NCI-H128 (cell line): ENCODE measurements around the gene DGKD.

Experiments used
- DNase-seq: peaks from one replicate; lab custom pipeline; 2025; ENCODE audit not compliant: unreplicated experiment; lab: John Stamatoyannopoulos, UW

DGKD gene, protein sequence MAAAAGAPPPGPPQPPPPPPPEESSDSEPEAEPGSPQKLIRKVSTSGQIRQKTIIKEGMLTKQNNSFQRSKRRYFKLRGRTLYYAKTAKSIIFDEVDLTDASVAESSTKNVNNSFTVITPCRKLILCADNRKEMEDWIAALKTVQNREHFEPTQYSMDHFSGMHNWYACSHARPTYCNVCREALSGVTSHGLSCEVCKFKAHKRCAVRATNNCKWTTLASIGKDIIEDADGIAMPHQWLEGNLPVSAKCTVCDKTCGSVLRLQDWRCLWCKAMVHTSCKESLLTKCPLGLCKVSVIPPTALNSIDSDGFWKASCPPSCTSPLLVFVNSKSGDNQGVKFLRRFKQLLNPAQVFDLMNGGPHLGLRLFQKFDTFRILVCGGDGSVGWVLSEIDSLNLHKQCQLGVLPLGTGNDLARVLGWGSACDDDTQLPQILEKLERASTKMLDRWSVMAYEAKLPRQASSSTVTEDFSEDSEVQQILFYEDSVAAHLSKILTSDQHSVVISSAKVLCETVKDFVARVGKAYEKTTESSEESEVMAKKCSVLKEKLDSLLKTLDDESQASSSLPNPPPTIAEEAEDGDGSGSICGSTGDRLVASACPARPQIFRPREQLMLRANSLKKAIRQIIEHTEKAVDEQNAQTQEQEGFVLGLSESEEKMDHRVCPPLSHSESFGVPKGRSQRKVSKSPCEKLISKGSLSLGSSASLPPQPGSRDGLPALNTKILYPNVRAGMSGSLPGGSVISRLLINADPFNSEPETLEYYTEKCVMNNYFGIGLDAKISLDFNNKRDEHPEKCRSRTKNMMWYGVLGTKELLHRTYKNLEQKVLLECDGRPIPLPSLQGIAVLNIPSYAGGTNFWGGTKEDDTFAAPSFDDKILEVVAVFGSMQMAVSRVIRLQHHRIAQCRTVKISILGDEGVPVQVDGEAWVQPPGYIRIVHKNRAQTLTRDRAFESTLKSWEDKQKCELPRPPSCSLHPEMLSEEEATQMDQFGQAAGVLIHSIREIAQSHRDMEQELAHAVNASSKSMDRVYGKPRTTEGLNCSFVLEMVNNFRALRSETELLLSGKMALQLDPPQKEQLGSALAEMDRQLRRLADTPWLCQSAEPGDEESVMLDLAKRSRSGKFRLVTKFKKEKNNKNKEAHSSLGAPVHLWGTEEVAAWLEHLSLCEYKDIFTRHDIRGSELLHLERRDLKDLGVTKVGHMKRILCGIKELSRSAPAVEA

GRCh38 chr2:233353769-233354499, at the start of gene DGKD:
Gene DGKD (plus strand): TSS chr2:233354494. CDS start chr2:233354519, 25 bp downstream.
- no peak for DNase-seq

GRCh38 chr2:233307565-233307964, 46.7 kb upstream of the DGKD start, which contains the start of gene SAG:
Gene SAG (plus strand): TSS chr2:233307816. CDS start chr2:233309190, 1,374 bp downstream.
- DNase-seq = no peak

DNA sequence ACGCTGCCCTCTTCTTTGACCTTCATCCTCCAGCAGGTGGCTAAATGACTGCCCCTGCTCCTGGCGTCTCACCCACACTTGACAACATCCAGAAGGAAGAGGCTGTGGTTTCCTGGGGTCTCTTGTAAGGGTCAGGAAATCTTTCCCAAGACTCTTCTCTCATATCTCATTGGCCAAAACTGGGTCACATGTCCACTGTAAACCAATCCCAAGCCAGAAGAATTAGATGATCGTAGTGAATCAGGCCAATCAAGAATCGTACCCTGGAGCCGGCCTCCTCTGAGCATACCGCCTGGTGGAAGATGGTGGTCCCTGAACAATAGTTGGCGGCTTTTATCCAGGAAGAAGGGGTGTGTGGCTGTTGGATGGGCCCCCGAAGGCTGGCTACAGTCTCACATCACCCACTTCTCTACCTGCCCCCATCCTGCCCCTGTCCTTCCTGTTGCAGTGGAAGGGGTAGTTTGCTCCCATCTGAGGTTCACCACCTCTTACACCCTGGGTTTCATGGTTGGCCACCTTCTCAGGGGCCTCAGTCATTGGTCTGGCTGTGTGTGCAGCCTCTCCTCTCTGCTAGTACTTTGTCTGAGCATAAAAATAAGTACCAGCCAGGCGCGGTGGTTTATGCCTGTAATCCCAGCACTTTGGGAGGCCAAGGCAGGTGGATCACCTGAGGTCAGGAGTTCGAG, 42.9 kb upstream of the DGKD start:
- DNase-seq = no peak

GRCh38 chr2:233312874-233313273, 41.4 kb upstream of the DGKD start:
- DNase-seq = no peak

DNA sequence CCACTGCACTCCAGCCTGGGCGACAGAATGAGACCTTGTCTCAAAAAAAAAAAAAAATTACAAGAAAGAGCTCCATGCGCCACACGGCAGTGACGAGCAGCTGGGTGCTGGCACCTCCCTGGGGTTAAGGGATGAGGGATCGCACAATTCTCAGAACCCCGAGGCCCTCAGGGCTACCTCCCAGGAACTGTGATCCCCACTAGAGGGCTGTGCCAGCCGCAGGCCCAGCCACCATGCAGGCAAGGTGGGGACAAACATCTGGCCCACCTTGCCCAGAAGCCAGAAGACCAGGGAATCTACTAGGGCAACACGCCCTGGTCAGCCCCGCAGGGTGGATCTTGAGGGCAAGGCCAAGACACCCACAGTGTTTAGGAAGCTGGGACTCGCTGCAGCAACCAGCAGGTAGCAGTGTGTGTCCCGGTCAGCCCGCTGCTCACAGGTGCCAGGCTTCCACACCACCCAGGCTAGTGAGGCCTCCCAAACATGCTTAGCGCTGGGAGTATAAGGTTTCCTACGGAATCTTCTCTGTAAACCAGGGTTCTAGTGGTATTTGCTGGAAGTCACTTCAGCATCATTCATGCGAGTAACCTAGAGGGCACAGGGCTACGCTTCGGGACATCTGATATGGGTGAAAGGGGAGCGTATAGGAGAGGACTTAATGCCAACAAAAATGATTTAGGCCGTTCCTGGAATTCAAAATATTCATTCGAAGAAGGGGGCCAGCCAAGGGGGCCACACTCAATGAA, 39.9 kb upstream of the DGKD start:
- DNase-seq = no peak

DNA sequence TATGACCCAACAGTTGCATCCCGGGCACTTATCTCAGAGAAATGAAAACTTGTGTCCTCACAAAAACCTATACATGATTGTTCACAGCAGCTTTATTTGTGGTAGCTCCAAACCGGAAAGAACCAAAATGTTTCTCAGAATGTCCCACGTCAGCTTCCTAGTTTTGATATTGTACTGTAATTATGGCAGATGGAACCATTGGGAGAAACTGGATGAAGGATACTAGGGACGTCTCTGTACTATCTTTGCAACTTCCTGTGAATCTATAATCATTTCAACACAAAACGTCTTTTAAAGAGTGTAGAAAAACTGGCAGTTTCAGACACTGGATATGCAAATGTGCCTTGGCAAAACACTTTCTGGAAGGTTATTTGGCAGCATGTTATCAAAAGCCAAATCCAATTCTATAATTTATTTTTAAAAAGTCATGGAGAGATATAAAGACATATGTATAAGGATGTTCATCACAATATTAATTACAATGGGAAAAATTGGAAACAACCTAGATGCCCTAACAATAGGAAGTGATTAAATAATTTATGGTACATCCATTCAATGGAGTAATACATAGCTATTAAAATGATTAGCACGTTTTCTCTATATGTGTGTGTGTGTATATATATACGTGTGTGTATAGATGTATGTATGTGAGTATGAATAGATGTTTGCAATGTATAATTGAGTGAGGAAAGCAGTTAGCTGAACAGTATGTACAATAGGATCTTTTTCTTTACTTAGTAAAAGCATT, 36.9 kb upstream of the DGKD start:
- no peak for DNase-seq

DNA sequence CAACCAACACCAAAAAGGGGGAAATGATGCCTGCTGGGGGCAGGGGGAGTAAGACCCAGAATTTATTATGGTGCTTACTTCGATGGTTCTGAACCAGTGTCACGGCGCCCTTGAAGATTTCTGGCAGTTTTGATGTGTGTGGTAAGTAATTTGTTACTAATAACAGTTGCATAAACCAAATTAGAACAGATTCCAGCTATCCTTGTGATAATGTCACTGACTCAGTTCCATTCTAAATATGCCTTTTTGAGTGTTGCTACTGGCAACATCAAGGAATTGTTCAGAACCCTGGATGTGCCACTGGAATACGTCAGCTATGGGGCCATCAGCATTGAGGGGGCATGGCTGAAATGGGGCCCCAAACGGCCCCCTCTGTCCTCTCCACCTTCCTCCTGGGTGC, 35.0 kb upstream of the DGKD start:
- no peak for DNase-seq

GRCh38 chr2:233320470-233320869, 33.8 kb upstream of the DGKD start:
- no peak for DNase-seq

GRCh38 chr2:233321166-233321565, 33.1 kb upstream of the DGKD start:
- DNase-seq = no peak

DNA sequence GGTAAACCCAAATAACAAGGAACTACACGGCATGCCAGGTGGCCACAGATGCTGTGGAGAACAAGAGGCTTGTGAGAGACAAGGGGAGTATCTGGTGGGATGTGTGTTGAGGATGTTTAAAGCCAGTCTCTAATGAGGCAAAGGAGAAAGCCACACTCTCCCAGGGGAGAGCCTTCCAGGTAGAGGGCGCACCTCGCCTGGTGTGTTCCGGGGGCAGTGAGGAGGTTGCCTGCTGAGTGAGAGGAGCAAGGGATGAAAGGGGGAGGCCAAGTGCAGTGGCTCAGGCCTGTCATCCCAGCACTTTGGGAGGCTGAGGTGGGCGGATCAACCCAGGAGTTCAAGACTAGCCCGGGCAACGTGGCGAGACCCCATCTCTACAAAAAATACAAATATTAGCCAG, 30.4 kb upstream of the DGKD start:
- no peak for DNase-seq

DNA sequence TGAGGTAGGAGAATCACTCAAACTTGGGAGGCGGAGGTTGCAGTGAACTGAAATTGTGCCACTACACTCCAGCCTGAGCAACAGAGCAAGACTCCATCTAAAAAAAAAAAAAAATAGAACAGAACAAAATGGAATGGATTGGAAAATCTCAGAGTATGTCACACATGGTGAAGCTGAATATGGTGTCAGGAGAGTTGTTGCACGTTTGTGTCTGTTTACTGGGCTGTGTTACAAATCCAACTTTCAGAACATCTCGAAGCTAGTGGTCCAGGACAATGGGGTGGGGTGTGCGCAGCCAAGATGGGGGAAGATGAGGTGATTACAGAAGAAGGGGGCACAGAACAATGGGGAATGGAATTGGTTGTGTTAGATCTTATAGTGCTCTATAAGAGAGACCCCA, 29.0 kb upstream of the DGKD start:
- no peak for DNase-seq

DNA sequence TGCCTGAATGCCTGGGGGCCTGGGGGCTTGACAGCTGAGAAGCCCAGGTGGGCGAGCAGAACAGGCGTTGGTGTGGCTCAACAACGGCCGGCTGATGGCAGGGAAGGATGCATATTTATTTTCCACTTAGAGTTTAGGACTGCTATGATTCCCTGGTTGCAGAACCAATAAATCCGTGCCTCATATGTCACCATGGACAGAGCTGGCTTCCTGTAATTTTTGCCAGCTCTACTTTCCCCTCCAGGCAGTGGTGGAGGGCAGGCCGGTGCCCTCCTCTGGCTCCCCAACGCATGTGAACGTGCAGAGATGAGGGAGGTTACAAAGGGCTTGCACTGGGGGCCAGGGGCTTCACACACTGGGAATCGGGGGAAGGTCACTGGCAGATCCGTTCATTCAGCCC, 28.5 kb upstream of the DGKD start:
- DNase-seq = no peak

DNA sequence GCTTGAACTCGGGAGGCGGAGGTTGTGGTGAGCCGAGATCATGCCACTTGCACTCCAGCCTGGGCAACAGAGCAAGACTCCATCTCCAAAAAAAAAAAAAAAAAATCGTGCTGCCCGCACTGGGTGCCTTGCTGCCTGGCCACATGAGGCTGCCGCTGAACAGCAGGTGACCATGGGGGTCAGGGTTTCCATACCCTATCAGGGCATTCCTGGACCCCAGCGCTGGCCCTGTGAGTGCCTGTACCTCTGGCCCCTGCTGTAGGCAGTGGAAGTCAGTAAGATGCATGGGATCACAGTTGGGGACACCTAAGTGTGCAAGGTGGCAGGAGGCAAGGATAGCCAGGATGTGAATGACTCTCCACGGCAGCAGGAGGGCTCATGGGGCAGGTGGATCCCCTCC, 27.8 kb upstream of the DGKD start:
- no peak for DNase-seq

DNA sequence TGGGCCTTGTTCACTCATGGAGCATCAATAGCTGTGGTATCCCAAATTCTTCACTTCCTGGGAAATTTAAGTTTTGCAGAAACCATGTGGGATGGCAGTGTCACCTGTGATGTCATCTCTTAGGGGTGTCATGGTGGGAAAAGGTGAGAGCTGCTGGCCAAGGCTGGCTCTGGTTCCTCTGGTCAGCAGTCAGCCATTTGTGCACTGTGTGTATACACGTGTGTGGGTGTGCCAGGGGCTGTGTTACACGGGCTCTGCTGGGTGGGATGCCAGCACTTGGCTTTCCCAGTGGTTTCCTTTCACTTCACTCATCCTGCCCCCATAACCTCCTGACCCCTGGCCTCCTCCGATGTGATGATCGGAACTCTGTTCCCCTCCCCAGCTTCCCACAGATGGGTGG, 25.4 kb upstream of the DGKD start:
- no peak for DNase-seq

DNA sequence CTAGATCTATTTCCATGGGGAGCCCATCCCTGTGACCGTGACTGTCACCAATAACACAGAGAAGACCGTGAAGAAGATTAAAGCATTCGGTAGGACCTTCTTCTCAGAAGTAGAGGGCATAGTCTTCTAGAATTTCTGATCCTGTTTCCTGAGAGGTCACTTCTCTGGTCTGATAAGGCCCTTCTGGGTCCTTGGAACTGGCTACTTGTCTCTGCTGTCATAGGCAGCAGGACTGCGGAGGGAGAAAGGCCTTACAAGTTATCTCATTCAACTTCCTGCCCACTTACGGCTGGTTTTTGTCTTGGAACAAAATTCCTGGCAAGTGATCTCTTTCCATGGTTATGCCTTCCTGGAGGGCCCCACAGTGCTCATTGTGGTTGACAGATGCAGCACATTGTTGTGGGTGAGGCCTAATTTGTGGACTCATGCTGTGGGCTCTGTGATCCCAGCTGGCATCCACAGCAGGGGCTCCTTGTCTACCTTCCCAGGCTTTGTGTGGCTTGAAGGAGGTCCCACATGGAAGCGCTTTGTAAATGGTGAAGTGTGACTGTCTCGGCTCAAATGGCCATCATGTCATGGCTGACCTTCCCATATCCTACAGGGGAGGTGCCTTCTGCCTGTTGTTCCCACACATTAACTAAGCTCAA, 24.7 kb upstream of the DGKD start:
- no peak for DNase-seq

DNA sequence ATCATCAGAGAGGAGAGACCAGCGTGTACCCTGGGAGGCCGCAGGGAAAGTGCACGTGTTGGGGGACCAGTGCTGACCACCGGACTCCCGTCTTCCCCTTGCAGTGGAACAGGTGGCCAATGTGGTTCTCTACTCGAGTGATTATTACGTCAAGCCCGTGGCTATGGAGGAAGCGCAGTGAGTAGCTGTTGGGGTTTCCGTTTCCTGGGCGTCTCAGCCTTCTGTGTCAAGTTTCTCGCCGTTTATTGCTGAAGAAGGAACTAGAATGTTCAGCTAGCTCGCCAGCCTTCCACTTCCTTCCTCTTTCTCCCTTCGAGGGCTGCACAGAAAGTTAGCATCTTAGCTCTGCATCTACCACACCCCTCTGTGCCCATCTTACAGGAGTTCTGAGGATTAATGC, 22.8 kb upstream of the DGKD start:
- DNase-seq = no peak

GRCh38 chr2:233332125-233332524, 22.2 kb upstream of the DGKD start:
- no peak for DNase-seq

GRCh38 chr2:233334915-233335314, 19.4 kb upstream of the DGKD start:
- DNase-seq = no peak
